Motor neuron (in vitro differentiated cells): Measurements from ENCODE around the gene NUDCD3. TPM values are rescaled to one million over a fixed set of nuclear protein-coding genes. Genes with fewer than 3 reads are reported as not detected.

Source experiments
- ATAC-seq, 8 experiments: fragments of 200-7000 bp; cut with Tn5 transposase; replicated peaks in 6 of 8; 2 replicates each; pipeline ENCODE4 v1.8.0; 2021; ENCODE audit warnings: mild to moderate bottlenecking in 8 of 8, moderate library complexity in 8 of 8
- H3K27ac ChIP-seq, 2 donors: fragments of 250-450 bp; sonication (Bioruptor Pico); 2 replicates each; pipeline ENCODE4 v1.9.0; 2021; ENCODE audit warnings: antibody characterized with exemption in 2 of 2, mild to moderate bottlenecking in 2 of 2, moderate library complexity in 1 of 2
- H3K4me1 ChIP-seq, 2 donors: fragments of 250-450 bp; sonication (Bioruptor Pico); replicated peaks in 1 of 2; 2 replicates each; pipeline ENCODE4 v1.6.1; 2021; ENCODE audit warnings: antibody characterized with exemption in 2 of 2, mild to moderate bottlenecking in 2 of 2, moderate library complexity in 1 of 2
- H3K4me3 ChIP-seq, 5 donors: fragments of 250-450 bp; sonication (Bioruptor Pico); 2 replicates each; pipeline ENCODE4 v1.9.0; 2021; ENCODE audit warnings: antibody characterized with exemption in 5 of 5, mild to moderate bottlenecking in 5 of 5, moderate library complexity in 4 of 5
- WGBS, 10 experiments: fragments of 450-650 bp; shearing (Covaris generic); methylation state at CpG; one replicate each; pipeline ENCODE4 v1.0.0; 2022; 5-methylcytosine and 5-hydroxymethylcytosine counted together
- in situ Hi-C, 9 experiments: fragments of 400-800 bp; cut with MboI; loops; one replicate each; pipeline ENCODE4 v1.15.0; 2021; ENCODE audit warnings: low sequenced_read_pairs in 9 of 9, low pct_unique_long_range_greater_than_20kb in 2 of 9; ENCODE audit not compliant: unreplicated experiment in 9 of 9
- total RNA-seq, 8 experiments: library from RNA; unstranded; fragments of 300-600 nt; gene quantifications; 2 replicates each; pipeline versions ENCODE4 v1.2.3 to v1.2.4, GENCODE V29; 2022

NUDCD3 gene
- total RNA-seq, 8 experiments from 2014 or later, result 44.8 to 69.6 (median 52.0) TPM

- in situ Hi-C loops, result no loop called here
- Histone ChIP-seq H3K4me3 (no peak overlapping the region), H3K4me1 (peaks cover 0 to 3% of the 10 kb centered on the region in 2 donors), H3K27ac (no peak overlapping the region)
- no peak for ATAC-seq
- 50 to 100% (median 79%) methylated on average over 1 to 6 of the region's 6 CpGs; no CpG with 5 or more reads in 3 of the 10 experiments for WGBS, 10 experiments
Measured at GRCh38 chr7:44330331-44330730, 160.1 kb downstream of the NUDCD3 start.

- in situ Hi-C loops, result no loop called here
- H3K27ac ChIP-seq, result no peak overlapping the region
- H3K4me3 ChIP-seq, result no peak overlapping the region
- H3K4me1 ChIP-seq, result peaks cover 0 to 3% of the 10 kb centered on the region in 2 donors
- whole genome bisulfite sequencing, 10 experiments, result 66 to 100% (median 88%) methylated on average over 1 to 2 of the region's 3 CpGs; no CpG with 5 or more reads in 7 of the 10 experiments
- no peak for ATAC-seq
Measured at GRCh38 chr7:44329888-44330287, 160.6 kb downstream of the NUDCD3 start.

Other genes with a start within 250 kb of the NUDCD3 start
- 10 to 100 TPM in 4 of 8 experiments, 1 to 10 TPM in 4; 2.2 to 23.4 (median 9.9) TPM for gene CAMK2B, start 165.1 kb downstream of the NUDCD3 start, total RNA-seq
- gene NPC1L1, start 50.7 kb upstream of the NUDCD3 start, total RNA-seq, result under 1 TPM in 5 of 8 experiments, not detected in 3; 0.05 to 0.24 (median 0.15) TPM
- 10 to 100 TPM; 28.8 to 97.6 (median 48.1) TPM for gene DDX56, start 83.2 kb upstream of the NUDCD3 start, total RNA-seq
- 10 to 100 TPM; 54.9 to 97.9 (median 66.4) TPM for gene TMED4, start 91.6 kb upstream of the NUDCD3 start, total RNA-seq
- 10 to 100 TPM; 27.1 to 89.0 (median 39.9) TPM for gene OGDH, start 116.0 kb upstream of the NUDCD3 start, total RNA-seq